ENCODE measurements around the gene TCEAL8.
"Not testable (repeated sequence)": the region's sequence is repeated elsewhere in the genome, so short reads cannot be mapped to it uniquely, and the experiment has no call there.

Gene TCEAL8

DNA sequence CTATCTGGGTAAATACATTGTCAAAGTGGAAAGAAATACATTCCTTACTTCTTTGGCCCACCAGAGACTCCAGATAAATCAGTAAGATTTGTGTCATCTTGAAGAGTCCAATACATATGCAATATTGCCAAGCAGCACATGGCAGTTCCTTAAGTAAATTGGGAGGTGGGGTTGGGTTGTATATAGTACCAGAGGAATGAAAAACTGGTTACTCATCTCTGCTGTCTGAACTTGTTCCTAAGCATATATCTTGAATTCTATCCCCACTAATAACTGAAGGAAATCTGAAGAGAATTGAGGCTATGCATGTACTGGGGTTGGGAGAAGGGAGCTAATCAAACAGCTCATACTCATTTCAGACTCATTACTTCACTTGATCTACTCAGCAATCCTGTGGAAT is 14.8 kb downstream of the TCEAL8 start:
- TF ChIP-seq, protein P1, sequence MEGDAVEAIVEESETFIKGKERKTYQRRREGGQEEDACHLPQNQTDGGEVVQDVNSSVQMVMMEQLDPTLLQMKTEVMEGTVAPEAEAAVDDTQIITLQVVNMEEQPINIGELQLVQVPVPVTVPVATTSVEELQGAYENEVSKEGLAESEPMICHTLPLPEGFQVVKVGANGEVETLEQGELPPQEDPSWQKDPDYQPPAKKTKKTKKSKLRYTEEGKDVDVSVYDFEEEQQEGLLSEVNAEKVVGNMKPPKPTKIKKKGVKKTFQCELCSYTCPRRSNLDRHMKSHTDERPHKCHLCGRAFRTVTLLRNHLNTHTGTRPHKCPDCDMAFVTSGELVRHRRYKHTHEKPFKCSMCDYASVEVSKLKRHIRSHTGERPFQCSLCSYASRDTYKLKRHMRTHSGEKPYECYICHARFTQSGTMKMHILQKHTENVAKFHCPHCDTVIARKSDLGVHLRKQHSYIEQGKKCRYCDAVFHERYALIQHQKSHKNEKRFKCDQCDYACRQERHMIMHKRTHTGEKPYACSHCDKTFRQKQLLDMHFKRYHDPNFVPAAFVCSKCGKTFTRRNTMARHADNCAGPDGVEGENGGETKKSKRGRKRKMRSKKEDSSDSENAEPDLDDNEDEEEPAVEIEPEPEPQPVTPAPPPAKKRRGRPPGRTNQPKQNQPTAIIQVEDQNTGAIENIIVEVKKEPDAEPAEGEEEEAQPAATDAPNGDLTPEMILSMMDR (IDR thresholded peaks at IDR 0.05; ENCODE audit: low read depth, low read length) = no peak
- DNase-seq (ENCODE audit: extremely low read depth, low read depth) = no peak

DNA sequence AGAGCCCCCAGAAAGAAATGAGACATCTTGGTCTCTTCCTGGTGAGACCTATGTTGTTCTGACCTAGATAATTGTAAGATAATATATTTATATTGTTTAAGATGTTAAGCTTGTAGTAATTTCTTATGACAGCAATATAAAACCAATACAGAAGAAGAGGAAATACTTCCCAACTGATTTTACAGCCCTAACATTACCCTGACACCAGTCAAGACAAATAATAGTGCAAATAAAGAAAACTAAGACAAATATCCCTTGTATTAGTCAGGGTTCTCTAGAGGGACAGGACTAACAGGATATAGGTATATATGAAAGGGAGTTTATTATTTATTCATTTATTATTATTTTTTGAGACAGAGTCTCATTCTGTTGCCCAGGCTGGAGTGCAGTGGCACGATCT is 18.7 kb downstream of the TCEAL8 start:
- no peak for DNase-seq (ENCODE audit: extremely low read depth, low read depth)
- TF ChIP-seq, protein P1 (IDR thresholded peaks at IDR 0.05; ENCODE audit: low read depth, low read length) = no peak

DNA sequence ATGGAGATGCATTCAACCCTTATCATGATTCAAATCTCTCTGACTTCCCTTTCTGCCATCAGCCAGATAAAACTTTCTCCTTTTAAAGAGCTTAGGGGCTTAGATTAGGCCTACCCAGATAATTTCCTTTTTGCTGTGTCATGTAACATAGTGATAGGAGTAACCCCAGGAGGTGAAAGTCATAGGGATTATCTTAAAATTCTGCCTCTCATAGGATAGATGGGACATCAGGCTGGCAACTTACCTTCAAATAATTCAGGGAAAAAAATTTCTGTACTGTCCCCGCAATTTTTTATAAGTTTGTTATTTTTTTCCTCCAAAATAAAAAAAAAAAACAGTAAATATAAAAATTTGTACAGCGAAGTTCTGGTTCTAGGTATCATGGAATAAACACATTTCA is 19.3 kb downstream of the TCEAL8 start:
- not testable (repeated sequence) for DNase-seq (ENCODE audit: extremely low read depth, low read depth)

DNA sequence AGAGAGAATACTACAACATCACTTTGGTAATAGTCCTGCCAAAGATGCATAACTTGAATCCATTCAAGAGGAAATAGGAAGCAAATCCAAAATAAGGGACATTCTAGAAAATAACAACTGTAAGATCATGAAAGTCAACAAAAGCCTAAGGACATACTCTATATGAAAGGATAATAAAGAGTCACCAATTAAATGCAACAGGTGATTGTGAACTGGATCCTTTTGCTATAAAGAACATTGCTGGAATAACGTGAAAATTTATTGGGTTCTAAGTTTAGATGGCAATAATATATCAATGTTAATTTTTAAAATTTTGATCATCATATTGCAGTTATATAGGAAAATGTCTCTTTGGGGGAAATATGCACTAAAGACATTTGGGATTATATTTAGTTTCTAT is 20.1 kb downstream of the TCEAL8 start:
- no peak for DNase-seq (ENCODE audit: extremely low read depth, low read depth)
- TF ChIP-seq, protein P1 (IDR thresholded peaks at IDR 0.05; ENCODE audit: low read depth, low read length) = no peak

DNA sequence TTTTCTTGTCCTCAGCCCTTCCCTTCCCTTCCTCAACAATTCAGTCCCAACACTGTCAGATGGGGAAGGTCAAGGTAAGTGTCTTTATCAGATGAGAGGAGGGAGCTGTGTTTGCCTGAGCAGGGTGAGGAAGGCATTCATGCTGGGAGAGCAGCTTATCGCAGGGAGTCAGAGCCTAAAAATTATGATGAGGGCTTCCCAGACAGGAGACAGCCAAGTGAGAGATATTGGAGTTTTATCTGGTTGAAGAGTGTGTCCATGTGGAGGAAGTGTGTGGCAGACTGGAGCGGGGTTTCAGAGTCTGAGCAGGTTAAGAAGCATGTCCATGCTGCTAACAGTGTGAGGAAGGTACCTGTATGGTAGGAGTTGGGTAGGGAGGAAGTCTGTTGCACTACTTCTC is 21.7 kb downstream of the TCEAL8 start:
- DNase-seq (ENCODE audit: extremely low read depth, low read depth) = no peak
- TF ChIP-seq, protein P1 (IDR thresholded peaks at IDR 0.05; ENCODE audit: low read depth, low read length) = no peak

DNA sequence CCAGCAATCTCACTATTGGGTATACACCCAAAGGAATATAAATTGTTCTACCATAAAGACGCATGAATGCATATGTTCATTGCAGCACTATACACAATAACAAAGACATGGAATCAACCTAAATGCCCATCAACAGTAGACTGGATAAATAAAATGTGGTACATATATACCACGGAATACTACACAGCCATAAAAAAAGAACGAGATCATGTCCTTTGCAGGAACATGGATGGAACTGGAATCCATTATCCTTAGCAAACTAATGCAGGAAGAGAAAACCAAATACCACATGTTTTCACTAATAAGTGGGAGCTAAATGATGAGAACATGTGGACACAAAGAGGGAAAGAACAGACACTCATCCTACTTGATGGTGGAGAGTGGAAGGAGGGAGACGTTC is 29.0 kb downstream of the TCEAL8 start:
- DNase-seq (ENCODE audit: extremely low read depth, low read depth) = not testable (repeated sequence)

DNA sequence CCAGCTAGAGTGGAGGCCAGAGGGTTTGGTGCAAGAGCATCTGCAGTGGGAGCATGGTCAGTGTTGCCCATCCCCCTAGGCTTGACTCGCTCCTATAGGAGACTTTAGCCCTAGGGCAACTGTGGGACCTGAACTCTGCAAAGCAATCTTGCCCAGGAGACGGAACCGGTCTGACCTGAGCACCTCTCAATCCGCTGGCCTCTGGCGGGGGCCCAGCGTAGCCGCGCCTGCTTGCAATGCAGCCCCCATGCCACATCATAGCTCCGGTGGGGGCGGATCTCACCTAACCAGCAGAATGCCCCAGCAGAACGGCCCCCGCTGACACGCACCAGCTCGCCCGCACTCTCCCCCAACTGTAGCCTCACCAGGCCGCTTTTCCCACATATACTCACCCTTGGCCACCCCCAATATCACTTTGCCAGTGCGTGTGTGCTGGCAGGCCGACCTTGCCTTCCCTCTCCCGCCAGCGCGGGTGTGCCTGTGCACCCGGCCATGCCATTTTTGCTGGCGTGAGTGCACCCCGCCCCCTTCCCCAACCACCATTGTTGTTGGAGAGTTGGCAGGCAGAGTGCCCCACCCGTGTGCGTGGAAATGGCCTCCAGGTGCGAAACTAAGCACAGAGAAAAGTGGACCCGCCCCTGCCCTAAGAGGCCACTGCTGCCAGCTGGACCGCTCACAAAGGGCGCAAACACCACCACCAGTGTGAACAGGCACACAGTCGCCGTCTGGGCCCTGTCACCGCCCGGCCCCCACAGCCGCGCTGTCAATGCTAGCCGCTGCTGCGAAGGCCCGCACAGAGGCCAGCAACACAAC is 34.2 kb downstream of the TCEAL8 start:
- TF ChIP-seq, protein P1 (IDR thresholded peaks at IDR 0.05; ENCODE audit: low read depth, low read length) = no peak

DNA sequence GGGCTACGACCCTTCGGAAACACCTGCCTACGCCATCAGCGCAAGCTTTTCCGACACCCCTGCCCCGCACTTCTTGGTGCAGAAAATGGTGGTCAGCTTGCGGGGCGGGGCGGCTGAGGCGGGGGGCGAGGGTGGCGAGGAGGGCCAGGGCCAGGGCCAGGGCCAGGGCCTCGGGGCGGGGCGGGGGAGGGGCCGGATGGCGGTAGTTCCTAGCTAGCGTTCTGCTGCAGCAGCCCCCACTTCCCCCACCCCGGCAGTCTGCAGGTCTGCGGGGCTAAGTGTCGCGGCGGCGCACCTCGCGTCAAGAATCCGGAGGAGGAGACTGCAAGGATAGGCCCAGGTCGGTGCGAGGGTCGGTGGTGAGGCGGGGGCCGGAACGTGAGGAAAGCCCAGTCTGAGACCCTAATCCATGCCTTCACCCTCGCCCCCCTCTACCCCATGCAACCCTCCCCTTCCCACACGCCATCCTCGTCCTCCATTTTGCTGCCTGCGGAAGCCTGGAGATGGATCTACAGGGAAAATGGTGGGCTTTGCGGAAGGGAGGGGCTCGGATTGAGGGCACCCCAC is 39.4 kb downstream of the TCEAL8 start:
- no peak for DNase-seq (ENCODE audit: extremely low read depth, low read depth)
- TF ChIP-seq, protein P1 (IDR thresholded peaks at IDR 0.05; ENCODE audit: low read depth, low read length) = no peak

More for the DNA sequence above, 34.2 kb downstream of the TCEAL8 start:
- DNase-seq (ENCODE audit: extremely low read depth, low read depth) = no peak
